HS-5 (cell line): ENCODE results near the gene ABHD14A.

Source experiments
- DNase-seq: peaks from one replicate; pipeline ENCODE4 v3.0.0-alpha.2; 2012; ENCODE audit warnings: low read depth

The ABHD14A gene

DNA sequence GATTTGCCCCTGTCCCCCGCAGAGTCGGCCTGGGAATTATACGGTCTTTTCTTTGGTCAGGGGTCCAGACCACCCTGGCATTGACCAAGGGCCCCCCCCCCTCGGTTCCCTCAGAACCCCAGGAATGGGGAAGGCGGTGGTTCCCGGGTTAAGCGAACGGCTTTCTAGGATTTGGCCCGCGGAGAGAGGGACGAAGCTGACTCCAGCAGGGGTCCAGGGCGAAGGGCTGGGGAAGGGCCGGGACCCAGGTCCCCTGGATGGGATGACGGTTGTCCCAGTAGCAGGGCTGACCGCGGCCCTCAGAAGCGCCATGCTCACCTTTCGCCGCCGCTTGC lies 33.4 kb upstream of the ABHD14A start:
- DNase-seq: no peak

DNA sequence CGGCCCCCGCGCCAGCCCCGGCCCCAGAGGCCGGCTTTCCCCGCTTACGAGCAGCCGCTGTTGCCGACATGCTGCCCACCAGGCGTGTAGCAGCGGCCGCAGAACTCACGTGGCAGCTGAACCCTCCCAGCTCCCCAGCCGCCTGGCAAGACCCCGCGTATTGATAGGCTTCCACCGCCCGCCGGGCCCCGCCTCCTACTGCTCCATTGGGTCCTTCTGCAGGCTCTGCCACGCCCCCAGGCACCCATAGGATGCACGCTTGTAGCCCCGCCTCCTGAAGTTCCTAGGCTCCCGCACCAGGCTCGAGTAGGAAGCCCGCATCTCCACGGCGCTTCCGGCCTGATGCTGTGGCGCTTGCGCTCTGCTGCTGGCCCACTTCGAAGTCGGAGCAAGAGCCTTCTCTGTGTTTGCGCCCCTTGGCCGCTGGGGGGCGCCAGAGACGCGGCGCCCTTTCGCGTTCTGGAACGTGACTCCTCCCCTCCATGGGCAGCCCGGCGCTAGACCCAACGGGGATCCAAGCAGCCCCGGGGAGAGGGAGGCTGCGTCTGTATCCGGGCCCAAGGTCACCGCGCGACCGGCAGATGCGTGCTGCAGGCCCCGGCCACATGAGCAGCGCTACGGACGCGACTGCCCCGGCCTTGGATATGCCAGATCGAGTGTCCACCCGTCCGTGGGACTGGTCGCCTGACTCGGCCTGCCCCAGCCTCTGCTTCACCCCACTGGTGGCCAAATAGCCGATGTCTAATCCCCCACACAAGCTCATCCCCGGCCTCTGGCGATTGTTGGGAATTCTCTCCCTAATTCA lies 32.9 kb upstream of the ABHD14A start, which contains the start of the genes PARP3 and RRP9:
PARP3 (plus strand) TSS at position 566 of the 805 bp plus-strand sequence. CDS start 993 bp downstream, outside the sequence.
RRP9 (minus strand) TSS at position 107 of the 805 bp plus-strand sequence; CDS start at position 70, 37 bp downstream.
- peak; percentile 99 for DNase-seq

DNA sequence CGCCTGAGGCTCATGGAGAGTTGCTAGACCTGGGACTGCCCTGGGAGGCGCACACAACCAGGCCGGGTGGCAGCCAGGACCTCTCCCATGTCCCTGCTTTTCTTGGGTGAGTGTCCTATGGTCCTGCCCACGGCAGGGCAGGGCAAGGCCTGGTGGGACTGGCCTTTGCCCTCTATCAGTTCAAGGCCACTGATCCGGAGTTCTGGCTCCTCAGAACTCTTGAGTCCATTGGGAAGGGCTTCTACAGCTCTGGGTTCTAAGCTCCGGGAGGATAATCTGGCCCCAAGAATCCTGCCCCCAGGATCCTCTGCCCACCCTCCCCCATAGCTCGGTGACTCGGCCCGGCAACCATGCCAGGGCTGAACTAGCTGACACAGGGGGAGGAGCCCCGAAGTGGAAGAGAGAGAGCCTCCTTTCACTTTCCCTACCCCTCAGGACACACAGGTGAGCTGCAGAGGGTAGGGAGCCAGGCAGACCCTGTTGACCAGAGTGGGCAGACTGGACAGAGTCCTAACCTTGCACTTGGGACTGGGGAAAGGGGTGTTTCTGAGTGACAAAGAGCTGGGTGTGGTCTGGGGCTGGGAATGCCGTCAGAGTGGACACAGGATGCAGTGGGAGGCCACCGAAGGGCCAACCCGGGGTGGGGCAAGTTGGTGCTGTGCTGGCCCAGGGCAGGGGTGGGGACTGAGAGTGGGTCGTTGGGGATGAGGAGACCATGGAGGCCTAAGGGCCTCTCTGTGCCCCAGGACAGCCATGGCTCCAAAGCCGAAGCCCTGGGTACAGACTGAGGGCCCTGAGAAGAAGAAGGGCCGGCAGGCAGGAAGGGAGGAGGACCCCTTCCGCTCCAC lies 32.0 kb upstream of the ABHD14A start:
- peak; percentile 56 for DNase-seq

DNA sequence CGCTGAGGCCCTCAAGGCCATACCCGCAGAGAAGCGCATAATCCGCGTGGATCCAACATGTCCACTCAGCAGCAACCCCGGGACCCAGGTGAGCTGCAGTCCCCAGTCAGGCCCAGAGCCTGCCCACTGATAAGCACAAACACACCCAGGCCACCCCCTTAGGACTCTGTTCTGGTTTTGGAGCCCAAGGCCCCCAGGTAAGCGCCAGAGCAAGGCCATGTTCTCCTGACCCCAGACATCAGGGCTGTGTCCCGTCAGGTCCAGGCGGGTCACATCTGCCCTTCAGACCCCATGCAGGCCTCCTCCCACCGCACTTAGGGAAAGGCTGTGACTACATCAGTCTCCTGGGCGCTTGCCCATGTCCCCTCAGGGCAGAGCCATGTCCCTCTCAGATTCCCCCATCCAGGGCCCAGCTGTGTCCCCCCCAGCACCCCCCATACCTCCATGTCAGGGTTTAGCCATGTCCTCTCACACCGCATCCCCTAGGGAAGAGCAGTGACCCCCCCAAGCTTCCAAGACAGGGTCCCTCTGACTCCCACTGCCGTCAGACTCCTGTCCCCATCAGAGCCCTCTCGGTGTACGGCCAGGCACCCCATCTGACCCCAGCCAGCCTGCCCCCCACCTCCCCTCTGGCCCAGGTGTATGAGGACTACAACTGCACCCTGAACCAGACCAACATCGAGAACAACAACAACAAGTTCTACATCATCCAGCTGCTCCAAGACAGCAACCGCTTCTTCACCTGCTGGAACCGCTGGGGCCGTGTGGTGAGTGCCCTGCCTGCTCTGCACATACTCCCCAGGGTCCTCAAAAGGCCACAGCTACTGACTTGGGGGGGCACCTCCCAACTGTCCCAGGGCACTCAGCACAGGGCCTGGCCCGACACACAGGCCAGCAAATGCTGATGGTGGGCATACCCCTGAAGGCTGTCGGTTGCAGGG lies 31.1 kb upstream of the ABHD14A start:
- DNase-seq: no peak

DNA sequence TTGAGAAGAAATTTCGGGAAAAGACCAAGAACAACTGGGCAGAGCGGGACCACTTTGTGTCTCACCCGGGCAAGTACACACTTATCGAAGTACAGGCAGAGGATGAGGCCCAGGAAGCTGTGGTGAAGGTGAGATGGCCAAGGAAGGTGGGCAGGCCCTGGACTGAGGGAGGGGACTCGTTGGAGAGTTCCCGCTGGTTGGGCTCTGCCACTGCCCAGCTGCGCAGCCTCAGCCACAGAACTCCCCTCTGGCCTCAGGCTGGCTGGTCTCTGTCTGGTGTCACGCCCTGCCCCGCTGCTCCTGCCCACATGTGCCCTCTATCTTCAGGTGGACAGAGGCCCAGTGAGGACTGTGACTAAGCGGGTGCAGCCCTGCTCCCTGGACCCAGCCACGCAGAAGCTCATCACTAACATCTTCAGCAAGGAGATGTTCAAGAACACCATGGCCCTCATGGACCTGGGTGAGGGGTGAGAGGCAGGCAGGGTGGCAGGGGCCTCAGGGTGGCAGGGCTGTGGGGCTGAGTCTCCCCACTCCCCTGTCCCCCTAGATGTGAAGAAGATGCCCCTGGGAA lies 30.3 kb upstream of the ABHD14A start:
- DNase-seq: no peak

DNA sequence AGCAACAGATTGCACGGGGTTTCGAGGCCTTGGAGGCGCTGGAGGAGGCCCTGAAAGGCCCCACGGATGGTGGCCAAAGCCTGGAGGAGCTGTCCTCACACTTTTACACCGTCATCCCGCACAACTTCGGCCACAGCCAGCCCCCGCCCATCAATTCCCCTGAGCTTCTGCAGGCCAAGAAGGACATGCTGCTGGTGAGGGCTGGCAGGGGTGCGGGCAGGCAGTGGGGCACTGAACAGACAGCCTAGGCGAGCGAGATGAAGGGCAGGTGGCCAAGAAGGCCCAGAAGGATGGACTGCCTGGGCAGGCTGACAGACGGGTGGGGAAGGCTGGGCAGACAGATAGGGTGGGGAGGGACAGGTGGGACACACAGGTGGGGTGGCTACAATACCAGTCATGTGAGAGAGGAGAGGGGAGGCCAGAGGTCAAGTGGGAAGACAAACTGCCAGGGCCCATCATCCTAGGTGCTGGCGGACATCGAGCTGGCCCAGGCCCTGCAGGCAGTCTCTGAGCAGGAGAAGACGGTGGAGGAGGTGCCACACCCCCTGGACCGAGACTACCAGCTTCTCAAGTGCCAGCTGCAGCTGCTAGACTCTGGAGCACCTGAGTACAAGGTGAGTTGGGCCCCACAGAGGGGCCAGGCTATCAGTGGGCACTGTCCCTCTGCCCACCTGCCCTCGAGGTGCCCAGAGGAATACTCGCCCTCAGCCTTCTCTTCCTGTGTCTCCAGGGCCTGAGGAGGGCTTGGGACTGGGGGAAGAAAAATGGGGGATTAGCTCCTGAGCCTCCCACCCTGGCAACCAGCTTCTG lies 29.6 kb upstream of the ABHD14A start:
- DNase-seq: no peak

DNA sequence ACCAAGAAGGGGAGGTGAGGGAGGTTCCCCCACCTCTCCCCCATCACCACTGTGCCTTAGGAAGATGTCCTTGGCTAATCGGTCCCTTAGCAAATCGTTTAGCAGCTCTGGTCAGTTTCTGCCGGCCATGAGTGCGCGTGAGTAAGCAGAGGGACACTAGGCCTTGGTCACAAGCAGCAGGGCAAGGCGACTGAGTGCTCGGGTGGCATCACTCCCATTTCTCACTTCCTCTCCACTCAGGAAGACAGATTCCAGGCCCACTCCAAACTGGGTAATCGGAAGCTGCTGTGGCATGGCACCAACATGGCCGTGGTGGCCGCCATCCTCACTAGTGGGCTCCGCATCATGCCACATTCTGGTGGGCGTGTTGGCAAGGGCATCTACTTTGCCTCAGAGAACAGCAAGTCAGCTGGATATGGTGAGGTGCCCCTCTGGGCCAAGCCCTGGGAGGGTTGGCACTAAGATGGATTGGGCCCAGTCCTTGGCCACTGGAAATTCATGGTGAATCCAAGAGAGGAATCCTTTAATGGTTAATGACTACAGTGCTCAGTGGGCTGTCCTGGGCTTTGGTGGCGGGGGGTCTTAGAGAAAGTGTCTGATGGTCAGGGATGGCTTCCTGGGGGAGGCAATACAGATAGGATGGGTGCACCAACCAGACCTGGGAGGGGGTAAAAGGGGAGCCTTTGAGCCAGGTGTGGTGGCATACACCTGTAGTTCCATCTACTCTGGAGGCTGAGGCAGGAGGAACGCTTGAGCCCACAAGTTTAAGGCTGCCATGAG lies 28.7 kb upstream of the ABHD14A start:
- DNase-seq: no peak

DNA sequence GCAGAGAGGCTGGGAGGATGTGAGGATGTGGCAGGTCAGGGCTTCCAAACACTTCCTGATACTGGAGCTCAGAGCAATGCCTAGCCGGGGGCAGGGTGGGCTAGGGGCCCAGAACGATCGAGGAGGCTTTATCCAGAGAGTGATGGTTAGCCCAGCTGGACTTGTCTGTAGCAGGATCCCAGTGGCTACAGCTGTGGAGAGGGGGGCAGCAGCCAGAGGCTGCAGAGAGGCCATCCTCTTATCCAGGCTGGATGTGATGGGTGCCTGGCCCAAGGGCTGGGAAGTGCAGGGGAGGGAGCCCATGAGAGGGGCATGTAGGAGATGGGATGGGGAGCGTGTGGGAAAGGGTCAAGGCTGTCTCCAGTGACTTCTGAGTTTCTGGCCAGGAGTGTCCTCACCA lies 28.1 kb upstream of the ABHD14A start:
- no peak for DNase-seq

DNA sequence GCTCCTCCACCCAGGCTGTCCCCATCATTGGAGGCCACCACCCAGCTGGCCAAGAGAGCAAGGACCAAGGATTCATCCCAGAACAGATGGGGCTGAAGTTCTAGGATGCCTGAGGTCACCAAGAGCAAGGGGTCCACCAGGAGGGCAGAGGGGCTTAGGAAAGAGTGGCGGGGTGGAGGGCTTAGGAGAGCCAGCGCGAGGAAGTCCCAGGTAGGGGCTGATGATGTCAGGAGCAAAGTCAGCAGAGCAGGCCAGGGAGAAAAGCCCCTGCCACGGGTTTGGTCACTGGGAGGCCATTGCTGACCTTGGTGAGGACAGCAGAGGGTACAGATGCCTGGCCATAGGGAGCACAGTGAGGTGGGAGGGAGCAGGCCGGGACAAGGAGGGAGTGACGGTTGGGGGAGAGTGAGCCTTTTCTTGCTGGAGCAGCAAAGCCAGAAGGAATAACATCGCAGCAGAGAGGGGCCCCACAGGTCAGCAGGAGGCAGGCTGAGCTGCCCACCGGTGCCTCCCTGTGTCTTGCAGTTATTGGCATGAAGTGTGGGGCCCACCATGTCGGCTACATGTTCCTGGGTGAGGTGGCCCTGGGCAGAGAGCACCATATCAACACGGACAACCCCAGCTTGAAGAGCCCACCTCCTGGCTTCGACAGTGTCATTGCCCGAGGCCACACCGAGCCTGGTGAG lies 27.5 kb upstream of the ABHD14A start:
- no peak for DNase-seq

DNA sequence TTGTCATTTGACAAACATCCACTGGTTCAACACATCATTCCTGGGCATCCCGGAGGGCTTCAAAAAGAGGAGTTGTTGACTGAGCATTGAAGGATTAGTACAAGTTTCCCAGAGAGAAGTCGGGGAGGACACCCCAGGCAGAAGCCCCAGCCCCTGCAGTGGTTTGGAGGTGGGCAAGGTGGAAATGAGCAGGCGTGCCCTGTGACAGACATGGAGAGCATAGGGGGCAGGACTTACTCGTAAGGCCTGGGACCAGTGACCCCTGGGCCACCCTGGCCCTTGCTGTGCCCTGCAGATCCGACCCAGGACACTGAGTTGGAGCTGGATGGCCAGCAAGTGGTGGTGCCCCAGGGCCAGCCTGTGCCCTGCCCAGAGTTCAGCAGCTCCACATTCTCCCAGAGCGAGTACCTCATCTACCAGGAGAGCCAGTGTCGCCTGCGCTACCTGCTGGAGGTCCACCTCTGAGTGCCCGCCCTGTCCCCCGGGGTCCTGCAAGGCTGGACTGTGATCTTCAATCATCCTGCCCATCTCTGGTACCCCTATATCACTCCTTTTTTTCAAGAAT lies 26.8 kb upstream of the ABHD14A start:
- DNase-seq: no peak

DNA sequence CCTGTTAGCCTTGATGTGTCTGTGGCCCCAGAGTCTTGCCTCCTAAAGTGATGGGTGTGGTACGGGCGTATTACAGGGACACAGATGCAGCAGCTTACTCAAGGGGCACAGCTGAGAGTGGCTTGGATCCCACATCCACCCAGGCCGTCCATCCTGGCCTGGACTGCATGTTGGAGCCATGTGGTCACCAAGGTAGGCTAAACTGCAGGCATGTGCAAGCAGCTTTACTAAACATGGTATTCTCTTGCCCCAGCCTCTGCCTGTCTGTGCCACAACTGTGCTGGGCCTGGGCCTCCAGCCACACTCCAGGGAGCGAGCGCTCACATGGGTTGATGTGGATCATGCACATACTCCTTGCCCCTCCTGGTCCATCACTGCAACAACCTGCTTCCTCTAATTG lies 25.7 kb upstream of the ABHD14A start:
- no peak for DNase-seq

DNA sequence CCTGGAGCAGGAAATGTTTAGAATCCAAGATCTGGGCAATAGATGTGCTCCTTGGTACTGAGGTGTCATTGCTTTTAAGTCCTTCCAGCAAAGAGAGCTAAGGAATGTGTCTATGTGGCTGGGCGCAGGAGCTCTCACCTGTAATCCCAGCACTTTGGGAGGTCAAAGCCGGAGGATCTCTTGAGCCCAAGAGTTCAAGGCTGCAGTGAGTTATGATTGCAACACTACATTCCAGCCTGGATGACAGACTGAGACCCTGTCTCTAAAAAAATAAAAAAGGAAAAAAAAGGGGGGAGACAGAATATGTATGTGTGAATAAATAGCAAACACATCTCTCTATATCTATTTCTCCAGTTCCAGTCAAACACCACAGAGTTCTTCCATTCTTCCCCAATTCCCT lies 24.0 kb upstream of the ABHD14A start:
- no peak for DNase-seq

DNA sequence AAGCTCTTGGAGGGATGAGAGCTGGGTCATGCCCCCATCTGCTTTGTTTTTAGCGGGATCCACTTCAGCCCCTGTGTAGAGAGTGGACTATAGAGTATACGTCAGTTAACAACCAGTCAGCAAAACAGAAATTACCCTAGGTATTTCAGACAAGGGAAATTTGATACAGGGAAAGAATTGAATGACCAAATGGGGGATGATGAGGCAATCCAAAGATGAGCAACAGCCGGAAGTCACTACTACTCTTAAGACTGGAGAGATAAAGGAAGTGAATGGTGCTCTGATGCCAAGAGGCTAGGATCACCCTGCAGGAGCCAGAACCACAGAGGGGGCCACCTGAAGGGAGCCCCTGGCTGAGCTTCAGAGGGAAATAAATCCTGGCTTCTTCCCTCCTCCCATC lies 21.4 kb upstream of the ABHD14A start:
- DNase-seq: peak; percentile 70

DNA sequence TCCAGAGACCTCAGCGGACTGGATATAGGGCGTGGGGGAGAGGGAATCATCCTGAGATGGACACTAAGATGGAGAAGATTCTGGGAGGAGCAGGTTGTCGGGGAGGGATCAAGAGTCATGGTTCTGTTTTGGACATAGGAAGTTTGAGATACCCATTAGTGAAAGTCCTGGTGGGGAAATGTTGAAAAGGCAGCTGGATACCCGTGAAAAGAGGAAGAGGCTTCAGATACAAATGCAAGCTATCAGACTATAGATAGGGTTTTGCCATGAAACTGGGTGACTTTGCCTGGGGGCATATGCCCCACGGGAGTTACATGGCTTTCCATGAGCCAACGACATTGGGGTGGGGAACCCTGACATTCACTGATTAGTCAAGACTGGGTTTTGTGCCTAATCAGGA lies 20.8 kb upstream of the ABHD14A start:
- DNase-seq: no peak

DNA sequence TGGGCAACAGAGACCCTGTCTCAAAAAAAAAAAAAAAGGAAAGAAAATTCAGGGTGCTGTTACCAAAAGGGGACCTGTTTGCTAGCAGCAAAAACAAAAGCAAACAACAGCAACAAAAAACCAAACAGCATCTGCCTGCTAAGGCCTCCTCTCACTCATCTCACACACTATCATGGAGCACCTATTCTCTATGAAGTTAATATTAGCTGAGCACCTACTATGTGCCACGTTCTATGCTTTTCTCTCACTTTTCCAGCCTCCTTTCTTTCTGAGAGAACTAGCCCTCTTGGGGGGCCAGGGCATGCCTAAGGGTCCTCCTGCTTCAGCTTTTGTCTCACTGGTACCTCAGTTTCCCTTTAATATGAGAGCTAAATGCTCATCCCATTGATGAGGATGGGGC lies 20.2 kb upstream of the ABHD14A start:
- no peak for DNase-seq

DNA sequence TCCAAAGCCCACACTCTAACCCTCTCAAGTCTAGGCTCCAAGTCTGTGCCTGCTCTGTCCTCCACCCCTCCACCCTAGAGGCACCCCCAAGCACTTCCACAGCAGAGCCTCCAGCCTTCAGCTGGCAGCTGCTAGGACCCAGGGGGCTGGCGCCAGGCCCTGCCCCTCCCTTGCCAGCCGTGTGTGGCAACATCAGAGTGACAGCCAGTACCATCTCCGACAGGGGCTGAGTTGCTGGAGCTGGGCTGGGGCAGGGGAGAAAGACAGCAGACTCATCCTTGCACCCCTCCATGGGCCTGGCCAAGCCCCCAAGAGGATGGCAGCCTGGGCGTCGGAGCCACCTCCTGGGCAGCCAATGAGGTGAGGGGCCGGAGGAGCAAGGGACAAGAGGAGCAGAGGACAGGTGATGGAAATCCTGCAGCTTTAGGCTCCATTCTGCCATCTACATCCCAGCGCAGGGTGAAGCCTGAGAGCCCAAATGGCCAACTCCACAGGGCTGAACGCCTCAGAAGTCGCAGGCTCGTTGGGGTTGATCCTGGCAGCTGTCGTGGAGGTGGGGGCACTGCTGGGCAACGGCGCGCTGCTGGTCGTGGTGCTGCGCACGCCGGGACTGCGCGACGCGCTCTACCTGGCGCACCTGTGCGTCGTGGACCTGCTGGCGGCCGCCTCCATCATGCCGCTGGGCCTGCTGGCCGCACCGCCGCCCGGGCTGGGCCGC lies 19.5 kb upstream of the ABHD14A start, which contains the start of gene GPR62:
GPR62 (plus strand) TSS at position 207 of the 718 bp plus-strand sequence; CDS start at position 479, 272 bp downstream.
- no peak for DNase-seq

DNA sequence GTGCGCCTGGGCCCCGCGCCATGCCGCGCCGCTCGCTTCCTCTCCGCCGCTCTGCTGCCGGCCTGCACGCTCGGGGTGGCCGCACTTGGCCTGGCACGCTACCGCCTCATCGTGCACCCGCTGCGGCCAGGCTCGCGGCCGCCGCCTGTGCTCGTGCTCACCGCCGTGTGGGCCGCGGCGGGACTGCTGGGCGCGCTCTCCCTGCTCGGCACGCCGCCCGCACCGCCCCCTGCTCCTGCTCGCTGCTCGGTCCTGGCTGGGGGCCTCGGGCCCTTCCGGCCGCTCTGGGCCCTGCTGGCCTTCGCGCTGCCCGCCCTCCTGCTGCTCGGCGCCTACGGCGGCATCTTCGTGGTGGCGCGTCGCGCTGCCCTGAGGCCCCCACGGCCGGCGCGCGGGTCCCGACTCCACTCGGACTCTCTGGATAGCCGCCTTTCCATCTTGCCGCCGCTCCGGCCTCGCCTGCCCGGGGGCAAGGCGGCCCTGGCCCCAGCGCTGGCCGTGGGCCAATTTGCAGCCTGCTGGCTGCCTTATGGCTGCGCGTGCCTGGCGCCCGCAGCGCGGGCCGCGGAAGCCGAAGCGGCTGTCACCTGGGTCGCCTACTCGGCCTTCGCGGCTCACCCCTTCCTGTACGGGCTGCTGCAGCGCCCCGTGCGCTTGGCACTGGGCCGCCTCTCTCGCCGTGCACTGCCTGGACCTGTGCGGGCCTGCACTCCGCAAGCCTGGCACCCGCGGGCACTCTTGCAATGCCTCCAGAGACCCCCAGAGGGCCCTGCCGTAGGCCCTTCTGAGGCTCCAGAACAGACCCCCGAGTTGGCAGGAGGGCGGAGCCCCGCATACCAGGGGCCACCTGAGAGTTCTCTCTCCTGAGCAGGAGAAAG lies 18.7 kb upstream of the ABHD14A start:
- DNase-seq: no peak
